HG03558 (cell line): ENCODE measurements around the gene CDC42BPA.

Source experiments
- ATAC-seq: cut with Tn5 transposase; IDR thresholded peaks from one replicate; pipeline ENCODE4 v1.9.1; 2021; ENCODE audit warnings: moderate number of reproducible peaks; ENCODE audit not compliant: unreplicated experiment; ENCODE audit errors: extremely low read depth

CDC42BPA gene

GRCh38 chr1:226975259-226976250 is 342.7 kb downstream of the CDC42BPA start:
- ATAC-seq, result no peak

GRCh38 chr1:226974544-226975258 is 343.6 kb downstream of the CDC42BPA start:
- ATAC-seq, result no peak

GRCh38 chr1:226973898-226974543 is 344.3 kb downstream of the CDC42BPA start:
- ATAC-seq, result no peak

GRCh38 chr1:226973371-226973897 is 344.9 kb downstream of the CDC42BPA start:
- no peak for ATAC-seq

- no peak for ATAC-seq
Observed at GRCh38 chr1:226972931-226973330, 345.4 kb downstream of the CDC42BPA start.

GRCh38 chr1:226971765-226972164 is 346.5 kb downstream of the CDC42BPA start:
- ATAC-seq, result no peak

- no peak for ATAC-seq
Observed at GRCh38 chr1:226967665-226968064, 350.6 kb downstream of the CDC42BPA start.

- no peak for ATAC-seq
Observed at GRCh38 chr1:226966683-226967082, 351.6 kb downstream of the CDC42BPA start.

- no peak for ATAC-seq
Observed at GRCh38 chr1:226965581-226966440, 352.5 kb downstream of the CDC42BPA start.

- no peak for ATAC-seq
Observed at GRCh38 chr1:226964611-226965486, 353.4 kb downstream of the CDC42BPA start.

GRCh38 chr1:226964068-226964425 is 354.2 kb downstream of the CDC42BPA start:
- no peak for ATAC-seq

GRCh38 chr1:226962421-226963391 is 355.6 kb downstream of the CDC42BPA start:
- ATAC-seq, result no peak

GRCh38 chr1:226960944-226961765 is 357.1 kb downstream of the CDC42BPA start:
- ATAC-seq, result no peak

GRCh38 chr1:226960256-226960655 is 358.0 kb downstream of the CDC42BPA start:
- no peak for ATAC-seq

- ATAC-seq, result no peak
Observed at GRCh38 chr1:226958300-226958699, 360.0 kb downstream of the CDC42BPA start.

- no peak for ATAC-seq
Observed at GRCh38 chr1:226957714-226958113, 360.6 kb downstream of the CDC42BPA start.
